Measurements from ENCODE around the gene MANF. TPM values are rescaled to one million over a fixed set of nuclear protein-coding genes. Genes with fewer than 3 reads are reported as not detected.
A peak's percentile ranks its signal among the peaks of the same experiment; 100 is the strongest.

MANF gene
- total RNA-seq, 1 experiment from 2014 or later = 128 TPM

DNA sequence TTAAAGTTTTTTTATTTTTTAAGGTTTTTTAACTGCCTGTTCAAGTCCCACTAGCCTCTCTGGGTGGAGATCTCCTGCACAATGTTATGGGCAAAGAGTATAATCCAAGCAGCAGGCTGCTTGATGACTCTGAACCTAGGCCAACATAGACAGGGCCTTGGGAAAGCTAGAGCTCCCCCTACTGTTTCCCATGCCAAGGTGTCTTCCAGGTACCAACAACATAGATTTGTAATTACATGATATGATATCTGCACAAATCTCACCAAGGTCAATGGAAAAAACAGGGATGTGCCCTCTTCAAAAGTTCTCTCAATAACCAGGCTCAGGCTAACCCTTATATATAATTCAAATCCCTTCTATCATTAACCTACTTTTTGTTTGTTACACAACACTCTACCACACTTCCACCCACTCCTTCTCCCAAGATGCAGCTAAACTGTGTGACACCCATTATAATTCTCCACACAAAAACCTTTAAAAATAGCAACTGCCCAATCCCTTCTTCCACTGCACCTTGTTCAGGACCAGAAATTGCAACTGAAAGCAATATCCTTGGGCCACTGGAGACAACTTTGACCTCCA, 49.7 kb downstream of the MANF start:
- DNase-seq (ENCODE audit: low spot score) = peak; percentile 34

DNA sequence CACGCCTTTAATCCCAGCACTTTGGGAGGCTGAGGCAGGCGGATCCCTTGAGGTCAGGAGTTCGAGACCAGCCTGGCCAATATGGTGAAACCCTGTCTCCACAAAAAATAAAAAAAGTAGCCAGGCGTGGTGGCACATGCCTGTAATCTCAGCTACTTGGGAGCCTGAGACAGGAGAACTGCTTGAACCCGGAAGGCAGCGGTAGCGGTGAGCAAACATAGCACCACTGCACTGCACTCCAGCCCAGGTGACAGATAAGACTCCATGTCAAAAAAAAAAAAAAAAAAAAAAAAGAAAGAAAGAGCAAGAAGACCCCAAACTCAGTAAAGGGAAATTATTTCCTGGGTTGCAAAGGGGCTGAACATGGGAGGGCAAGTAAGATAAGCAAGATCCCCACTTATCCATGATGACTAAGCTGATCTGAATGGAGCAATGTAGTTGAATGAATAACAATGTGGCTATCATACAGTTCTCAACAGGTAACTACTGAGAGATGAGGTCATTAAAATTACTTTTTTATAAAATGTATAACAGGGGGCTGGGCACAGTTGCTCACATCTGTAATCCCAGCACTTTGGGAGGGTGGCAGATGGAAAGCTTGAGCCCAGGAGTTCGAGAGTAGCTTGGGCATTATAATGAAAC, 52.0 kb downstream of the MANF start:
- DNase-seq (ENCODE audit: low spot score) = no peak

Other genes starting within 250 kb of the MANF start
- gene RBM15B, start 6.0 kb downstream of the MANF start, total RNA-seq (2014; rRNA removed; shearing (Covaris generic)) = 20.2 and 22.5 TPM in 2 replicates
- 13.9 and 14.9 TPM in 2 replicates for gene DCAF1, start 114.7 kb downstream of the MANF start, total RNA-seq (2014; rRNA removed; shearing (Covaris generic))
- gene RAD54L2, start 153.4 kb downstream of the MANF start, total RNA-seq (2014; rRNA removed; shearing (Covaris generic)) = 9.1 and 10.8 TPM in 2 replicates